ENCODE results near the gene MIA2. TPM values are rescaled to one million over a fixed set of nuclear protein-coding genes. Genes with fewer than 3 reads are reported as not detected.

Gene MIA2
- total RNA-seq, 2 donors from 2014 or later: 16.8 to 26.5 TPM

DNA sequence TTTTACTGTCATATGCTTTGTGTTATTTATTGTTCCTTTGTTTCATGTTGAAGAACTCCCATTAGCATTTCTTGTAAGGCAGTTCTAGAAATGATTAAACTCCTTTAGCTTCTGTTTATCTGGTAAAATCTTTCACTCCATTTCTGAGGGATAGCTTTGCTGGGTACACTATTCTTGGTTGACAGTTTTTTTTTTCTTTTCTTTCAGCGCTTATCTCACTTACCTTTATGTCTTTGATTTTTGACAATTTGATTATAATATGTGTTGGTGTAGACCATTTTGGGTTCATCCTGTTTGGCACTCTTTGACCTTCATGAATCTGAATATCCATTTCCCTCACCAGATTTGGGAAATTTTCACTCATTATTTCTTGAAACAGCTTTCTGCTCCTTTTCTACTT is 182.4 kb downstream of the MIA2 start:
- no peak overlapping the region for H3K27ac Mint-ChIP-seq
- no peaks in the 10 kb centered on the region for H3K27me3 ChIP-seq (ENCODE audit: control insufficient read depth, insufficient read depth, low read length, poor library complexity, severe bottlenecking)
- H3K36me3 Mint-ChIP-seq (ENCODE audit: low read depth): peaks cover 30% of the 10 kb centered on the region
- peaks cover 50% of the 10 kb centered on the region for H3K9me3 ChIP-seq (ENCODE audit: control insufficient read depth, low read length)
- H3K9me3 Mint-ChIP-seq: peaks cover 47% of the 10 kb centered on the region
- no peak for TF ChIP-seq CTCF (conservative IDR thresholded peaks at IDR 0.05)
- H3K36me3 ChIP-seq (ENCODE audit: control insufficient read depth, insufficient read depth, low read length): peaks cover 6% of the 10 kb centered on the region
- H3K4me1 ChIP-seq (ENCODE audit: control insufficient read depth, insufficient read depth, low read length): no peaks in the 10 kb centered on the region
- H3K27ac ChIP-seq (ENCODE audit: low read depth, low read length): no peak overlapping the region
- H3K4me3 ChIP-seq (ENCODE audit: low read length): no peak overlapping the region
- H3K4me1 Mint-ChIP-seq: no peaks in the 10 kb centered on the region
- no peak overlapping the region for H3K4me3 Mint-ChIP-seq
- no peaks in the 10 kb centered on the region for H3K27me3 Mint-ChIP-seq (ENCODE audit: insufficient read depth)
- DNase-seq: no peak
- WGBS, 2 experiments (ENCODE audit: insufficient coverage in 1 of 2, insufficient read length in 1 of 2): no CpG with 5 or more reads among the region's 1 CpG
- no peak overlapping the region for H3K9ac ChIP-seq (ENCODE audit: extremely low read depth, low read length, poor library complexity, severe bottlenecking)

GRCh38 chr14:39417014-39417413 is 183.3 kb downstream of the MIA2 start:
- peak; percentile 81 for DNase-seq
- no peak overlapping the region for H3K27ac Mint-ChIP-seq
- peaks cover 40% of the 10 kb centered on the region for H3K9me3 Mint-ChIP-seq
- no peaks in the 10 kb centered on the region for H3K4me1 Mint-ChIP-seq
- peaks cover 6% of the 10 kb centered on the region for H3K36me3 ChIP-seq (ENCODE audit: control insufficient read depth, insufficient read depth, low read length)
- no peaks in the 10 kb centered on the region for H3K27me3 Mint-ChIP-seq (ENCODE audit: insufficient read depth)
- H3K36me3 Mint-ChIP-seq (ENCODE audit: low read depth): peaks cover 26% of the 10 kb centered on the region
- TF ChIP-seq CTCF (conservative IDR thresholded peaks at IDR 0.05): peak; percentile 66
- H3K27me3 ChIP-seq (ENCODE audit: control insufficient read depth, insufficient read depth, low read length, poor library complexity, severe bottlenecking): no peaks in the 10 kb centered on the region
- H3K4me1 ChIP-seq (ENCODE audit: control insufficient read depth, insufficient read depth, low read length): no peaks in the 10 kb centered on the region
- H3K27ac ChIP-seq (ENCODE audit: low read depth, low read length): no peak overlapping the region
- peak overlapping the region; percentile 19 for H3K4me3 ChIP-seq (ENCODE audit: low read length)
- WGBS, 2 experiments (ENCODE audit: insufficient coverage in 1 of 2, insufficient read length in 1 of 2): 82 to 100% methylated on average over 1 to 2 of the region's 2 CpGs
- peaks cover 47% of the 10 kb centered on the region for H3K9me3 ChIP-seq (ENCODE audit: control insufficient read depth, low read length)
- no peak overlapping the region for H3K9ac ChIP-seq (ENCODE audit: extremely low read depth, low read length, poor library complexity, severe bottlenecking)
- no peak overlapping the region for H3K4me3 Mint-ChIP-seq

DNA sequence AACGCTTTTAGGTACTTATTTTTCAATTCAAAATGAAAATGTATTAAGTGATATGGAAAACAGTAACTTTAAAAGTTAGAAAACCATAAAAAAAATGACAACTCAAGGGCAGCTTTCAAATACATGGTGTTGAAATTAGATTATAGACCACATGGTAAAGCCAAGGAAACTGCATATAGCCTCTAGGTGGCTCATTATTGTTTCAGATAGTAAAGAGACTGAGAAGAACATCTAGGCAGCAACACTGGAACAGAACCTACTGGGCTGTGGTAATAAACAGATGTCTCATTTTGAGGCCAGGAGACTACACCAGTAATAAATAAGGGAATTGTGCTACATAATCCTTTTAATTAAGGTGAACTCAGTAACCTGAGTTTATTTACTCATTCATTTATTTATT is 185.6 kb downstream of the MIA2 start:
- H3K4me3 ChIP-seq (ENCODE audit: low read length): no peak overlapping the region
- H3K36me3 ChIP-seq (ENCODE audit: control insufficient read depth, insufficient read depth, low read length): peaks cover 6% of the 10 kb centered on the region
- 88% methylated on average over 1 of the region's 1 CpG; no CpG with 5 or more reads in 1 of the 2 experiments for WGBS, 2 experiments (ENCODE audit: insufficient coverage in 1 of 2, insufficient read length in 1 of 2)
- Mint-ChIP-seq H3K27me3 (ENCODE audit: insufficient read depth) (no peaks in the 10 kb centered on the region), H3K27ac (no peak overlapping the region), H3K4me1 (no peaks in the 10 kb centered on the region), H3K36me3 (ENCODE audit: low read depth) (peaks cover 22% of the 10 kb centered on the region), H3K9me3 (peaks cover 30% of the 10 kb centered on the region), H3K4me3 (no peak overlapping the region)
- H3K9me3 ChIP-seq (ENCODE audit: control insufficient read depth, low read length): peaks cover 34% of the 10 kb centered on the region
- H3K27me3 ChIP-seq (ENCODE audit: control insufficient read depth, insufficient read depth, low read length, poor library complexity, severe bottlenecking): no peaks in the 10 kb centered on the region
- DNase-seq: no peak
- no peak overlapping the region for H3K27ac ChIP-seq (ENCODE audit: low read depth, low read length)
- peak; percentile 33 for TF ChIP-seq CTCF (conservative IDR thresholded peaks at IDR 0.05)
- H3K9ac ChIP-seq (ENCODE audit: extremely low read depth, low read length, poor library complexity, severe bottlenecking): no peak overlapping the region
- no peaks in the 10 kb centered on the region for H3K4me1 ChIP-seq (ENCODE audit: control insufficient read depth, insufficient read depth, low read length)
